ENCODE results near the gene GRN.
"Not testable (repeated sequence)": the region's sequence is repeated elsewhere in the genome, so short reads cannot be mapped to it uniquely, and the experiment has no call there.

GRN gene

GRCh38 chr17:44321246-44322120, 23.6 kb upstream of the GRN start:
- ATAC-seq (no peak), DNase-seq (no peak)

- DNase-seq (no peak), ATAC-seq (no peak)
Measured at GRCh38 chr17:44322236-44322895, 22.7 kb upstream of the GRN start.

GRCh38 chr17:44323359-44324091, 21.6 kb upstream of the GRN start:
- no peak for DNase-seq
- ATAC-seq, result no peak

- DNase-seq, result no peak
- peak; percentile 0 for ATAC-seq
Measured at GRCh38 chr17:44324092-44324570, 21.0 kb upstream of the GRN start.

- ATAC-seq (peak; percentile 79), DNase-seq (peak; percentile 97)
Measured at GRCh38 chr17:44324571-44325275, 20.4 kb upstream of the GRN start, which contains the start of gene SLC25A39. Gene SLC25A39, minus strand, starts transcription at chr17:44324823. Its CDS starts 1,261 bp downstream, at chr17:44323562.

GRCh38 chr17:44326861-44327444, 18.1 kb upstream of the GRN start:
- peak; percentile 92 for DNase-seq
- peak; percentile 80 for ATAC-seq

GRCh38 chr17:44327715-44328449, 17.2 kb upstream of the GRN start:
- ATAC-seq, result no peak
- no peak for DNase-seq

- DNase-seq, ATAC-seq: not testable (repeated sequence)
Measured at GRCh38 chr17:44329516-44329915, 15.6 kb upstream of the GRN start.

- ATAC-seq, DNase-seq: not testable (repeated sequence)
Measured at GRCh38 chr17:44330263-44330662, 14.8 kb upstream of the GRN start.

GRCh38 chr17:44331249-44331760, 13.8 kb upstream of the GRN start:
- ATAC-seq (peak; percentile 34), DNase-seq (peak; percentile 77)

GRCh38 chr17:44333371-44333770, 11.7 kb upstream of the GRN start:
- no peak for ATAC-seq

GRCh38 chr17:44334315-44334714, 10.8 kb upstream of the GRN start:
- DNase-seq, result no peak
- no peak for ATAC-seq

More at GRCh38 chr17:44333371-44333770, 11.7 kb upstream of the GRN start:
- no peak for DNase-seq

GRCh38 chr17:44334727-44335126, 10.4 kb upstream of the GRN start:
- DNase-seq (no peak), ATAC-seq (no peak)

- no peak for DNase-seq
- ATAC-seq, result no peak
Measured at GRCh38 chr17:44335564-44335963, 9.5 kb upstream of the GRN start.

GRCh38 chr17:44335968-44336367, 9.1 kb upstream of the GRN start:
- DNase-seq, result no peak
- ATAC-seq, result no peak

GRCh38 chr17:44338702-44339101, 6.4 kb upstream of the GRN start:
- ATAC-seq, result peak; percentile 76
- DNase-seq, result no peak

- ATAC-seq, DNase-seq: not testable (repeated sequence)
Measured at GRCh38 chr17:44340553-44340952, 4.5 kb upstream of the GRN start.

GRCh38 chr17:44343510-44344209, 1.4 kb upstream of the GRN start:
- DNase-seq (no peak), ATAC-seq (no peak)

GRCh38 chr17:44345454-44346026, 438 bp downstream of the GRN start:
- DNase-seq, result peak; percentile 66
- peak; percentile 15 for ATAC-seq
